ENCODE data around the gene CTNNA1.

Gene CTNNA1

DNA sequence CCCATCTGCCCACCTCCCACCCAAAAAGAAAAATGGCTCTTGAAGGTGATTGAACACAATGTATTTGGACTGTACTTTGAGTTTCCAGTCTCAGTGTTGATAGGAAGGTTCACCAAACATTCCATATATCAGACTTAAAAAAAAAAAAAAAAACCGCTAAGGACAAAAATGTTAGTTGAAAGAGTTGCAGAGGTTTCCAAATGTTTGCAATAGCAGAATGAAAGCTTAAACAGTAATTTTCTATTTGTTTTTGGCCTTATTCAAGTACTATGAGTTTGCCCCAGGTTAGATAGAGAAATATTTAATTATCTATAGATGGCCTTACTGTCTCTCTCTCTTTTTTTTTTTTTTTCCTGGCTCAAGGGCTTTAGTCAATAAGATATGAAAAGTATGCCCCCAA is 115.8 kb downstream of the CTNNA1 start:
- DNase-seq, result no peak

DNA sequence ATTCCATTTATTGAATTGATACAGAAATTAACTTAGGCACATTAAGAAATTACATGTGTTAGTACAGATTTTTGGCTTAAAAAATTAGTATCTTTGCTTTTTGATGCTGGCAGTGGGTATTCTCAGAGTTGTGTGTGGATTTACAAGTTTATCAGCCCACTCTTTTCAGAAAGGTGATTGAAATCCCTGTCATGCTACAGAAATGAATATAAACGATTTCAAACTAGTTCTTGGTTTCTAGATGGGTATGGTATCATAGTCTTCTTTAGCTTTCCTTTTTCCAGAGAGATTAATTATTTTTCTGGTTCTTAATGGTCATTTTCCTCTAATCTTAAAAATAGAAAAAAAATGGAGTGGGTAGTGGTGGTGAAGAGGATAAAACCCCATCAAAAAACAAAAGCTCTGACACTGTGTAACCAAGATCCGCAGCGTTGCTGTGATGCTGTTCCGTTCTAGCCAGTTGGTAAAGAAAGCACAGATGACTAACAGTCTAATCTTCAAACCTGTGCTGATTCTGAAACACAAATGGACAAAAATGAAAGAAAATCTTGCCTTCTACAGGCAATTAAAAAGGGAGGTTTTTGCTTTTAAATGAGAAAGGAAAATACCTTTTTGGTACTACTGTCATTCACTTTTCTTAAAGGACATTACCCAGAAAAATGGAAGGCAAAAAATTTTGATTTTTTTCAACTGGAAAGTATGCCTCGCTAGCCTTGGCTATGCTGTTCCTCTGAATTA is 116.7 kb downstream of the CTNNA1 start:
- no peak for DNase-seq

DNA sequence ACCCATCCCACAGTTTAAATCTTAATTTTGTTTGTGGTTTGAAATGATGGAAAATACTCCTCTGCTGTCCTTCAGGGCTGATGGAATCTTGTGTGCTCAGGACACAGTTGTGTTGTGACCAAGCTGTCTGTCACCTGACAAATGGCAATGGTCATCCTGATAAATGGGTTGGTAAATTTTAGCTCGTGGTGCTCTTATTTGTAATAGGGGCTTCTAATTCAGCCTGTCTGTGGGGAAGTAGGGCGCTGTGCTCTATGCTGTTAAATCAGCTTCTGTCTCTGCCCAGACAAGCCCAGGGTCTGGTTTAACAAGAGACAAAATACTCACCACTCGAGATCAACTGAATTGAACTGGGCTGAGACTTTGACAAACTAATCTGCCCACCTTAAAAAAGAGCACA is 117.4 kb downstream of the CTNNA1 start:
- DNase-seq, result no peak

DNA sequence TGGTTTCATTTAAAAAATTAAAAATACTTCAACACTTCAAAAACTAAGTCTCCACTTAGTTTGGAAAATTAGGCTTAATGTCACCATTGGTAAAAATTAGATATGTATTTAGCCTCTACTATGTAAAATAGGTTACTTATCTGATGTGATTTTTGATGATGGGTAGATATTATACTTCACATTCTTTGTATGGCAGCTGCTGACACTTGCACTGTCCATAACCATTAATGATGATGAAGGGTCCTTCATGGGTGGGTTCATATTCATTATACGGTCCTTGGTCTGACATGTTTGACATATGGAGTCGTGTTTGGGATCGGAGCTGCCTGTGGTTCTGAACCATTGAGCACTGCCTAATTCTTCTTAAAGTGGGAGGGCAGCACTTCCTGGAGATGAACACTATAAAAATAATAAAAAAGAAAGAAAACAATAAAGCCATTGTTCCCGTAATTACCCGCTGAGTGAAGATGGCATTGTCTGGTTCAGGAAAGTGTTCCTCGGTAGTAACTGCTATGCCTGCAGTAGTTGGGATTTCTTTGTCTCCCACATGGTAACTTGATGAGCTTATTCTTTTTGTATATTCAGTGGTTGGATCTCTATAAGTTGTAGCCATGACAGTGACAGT is 119.7 kb downstream of the CTNNA1 start:
- DNase-seq, result no peak

DNA sequence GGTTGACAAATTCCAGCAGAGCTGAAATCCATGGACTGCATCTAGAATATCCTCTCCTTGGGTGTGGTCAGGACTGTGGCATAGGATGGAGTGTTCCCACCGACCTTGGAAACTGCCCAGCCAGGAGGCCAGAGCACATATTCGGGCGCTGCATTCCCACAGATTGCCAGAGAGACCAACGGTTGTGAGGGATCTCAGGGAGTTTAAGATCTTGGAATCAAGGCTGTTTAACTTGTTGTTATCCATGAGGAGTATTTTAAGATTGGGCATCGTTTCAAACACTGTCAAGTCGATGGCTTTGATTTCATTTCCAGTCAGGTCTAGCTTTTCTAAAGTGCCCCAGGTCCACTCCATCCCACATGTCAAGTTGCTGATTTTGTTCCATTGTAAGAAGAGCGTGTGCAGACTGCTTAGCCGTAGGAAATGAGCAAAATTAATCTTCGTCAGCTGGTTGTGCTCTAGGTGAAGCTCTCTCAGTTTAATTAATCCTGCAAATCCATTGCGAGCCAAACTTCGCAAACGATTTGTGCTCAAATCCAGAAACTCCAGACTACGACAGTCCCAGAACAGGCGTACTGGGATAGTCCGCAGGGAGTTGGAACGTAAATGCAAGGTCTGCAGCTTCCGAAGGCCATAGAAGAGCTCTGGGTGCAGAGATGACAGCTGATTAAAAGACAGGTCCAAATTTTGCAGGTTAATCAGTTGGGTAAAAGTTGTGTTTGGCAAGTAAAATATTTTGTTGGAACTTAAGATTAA is 120.4 kb downstream of the CTNNA1 start:
- no peak for DNase-seq

DNA sequence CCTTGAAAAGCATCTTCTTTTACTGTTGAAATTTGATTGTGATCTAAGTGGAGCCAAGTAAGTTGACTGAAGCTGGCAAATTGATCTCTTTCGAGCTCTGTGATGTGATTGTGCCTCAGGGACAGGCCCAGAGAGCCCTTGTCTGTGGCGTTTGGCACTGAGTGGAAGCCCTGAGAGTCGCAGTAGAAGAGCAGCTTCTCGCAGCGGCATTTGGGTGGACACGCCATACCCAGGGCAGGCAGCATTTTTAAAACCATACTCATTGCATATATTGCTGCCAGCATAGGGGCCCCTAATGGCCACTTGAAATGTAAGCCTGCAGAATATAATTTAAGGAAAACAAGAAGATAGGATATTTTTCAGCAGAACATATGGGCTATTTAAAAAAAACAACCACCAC is 121.0 kb downstream of the CTNNA1 start:
- DNase-seq, result peak; percentile 23

DNA sequence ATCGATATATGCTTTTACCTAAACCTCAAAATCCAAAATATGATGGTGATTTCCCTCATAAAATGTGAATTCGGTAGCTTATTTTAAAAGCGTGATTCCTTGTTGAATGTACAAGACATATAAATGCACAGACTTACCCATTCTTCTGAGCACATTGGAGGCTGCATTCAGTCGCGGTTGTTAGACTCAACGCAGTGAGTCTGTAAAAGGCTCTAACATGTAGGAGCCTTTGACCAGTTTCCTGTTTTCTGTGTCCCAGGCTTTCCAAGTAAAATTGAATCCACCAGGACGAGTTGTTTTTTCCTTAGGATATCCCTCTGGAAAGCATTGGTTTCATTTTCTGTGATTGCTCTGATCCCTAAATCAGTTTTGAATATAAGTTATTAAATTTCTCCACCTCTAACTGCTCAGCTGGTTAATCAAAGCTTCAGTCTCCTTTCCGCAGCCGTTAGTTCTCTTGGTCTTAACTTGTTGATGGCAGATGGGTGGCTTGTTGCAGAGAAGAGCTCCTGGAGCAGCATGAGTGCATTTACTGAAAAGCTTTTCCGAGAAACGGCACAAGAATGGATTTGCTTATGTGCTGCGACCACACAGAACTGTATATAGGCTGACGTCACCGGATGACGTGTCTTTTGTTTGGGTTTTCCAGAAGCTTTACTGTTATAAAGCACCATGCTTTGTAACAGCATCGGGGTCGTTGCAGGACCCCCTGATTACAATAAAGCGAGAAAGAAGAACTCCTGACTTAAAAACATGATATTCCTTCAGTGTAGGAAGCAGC is 121.7 kb downstream of the CTNNA1 start, which contains the start of gene LRRTM2:
LRRTM2 (minus strand) TSS at position 565 of the 781 bp plus-strand sequence; CDS start at position 141, 424 bp downstream.
- peak; percentile 91 for DNase-seq

- no peak for DNase-seq
Observed at GRCh38 chr5:138875552-138875875, 122.3 kb downstream of the CTNNA1 start.

- no peak for DNase-seq
Observed at GRCh38 chr5:138875946-138876345, 122.7 kb downstream of the CTNNA1 start.

GRCh38 chr5:138876811-138877210 is 123.6 kb downstream of the CTNNA1 start:
- DNase-seq, result no peak

DNA sequence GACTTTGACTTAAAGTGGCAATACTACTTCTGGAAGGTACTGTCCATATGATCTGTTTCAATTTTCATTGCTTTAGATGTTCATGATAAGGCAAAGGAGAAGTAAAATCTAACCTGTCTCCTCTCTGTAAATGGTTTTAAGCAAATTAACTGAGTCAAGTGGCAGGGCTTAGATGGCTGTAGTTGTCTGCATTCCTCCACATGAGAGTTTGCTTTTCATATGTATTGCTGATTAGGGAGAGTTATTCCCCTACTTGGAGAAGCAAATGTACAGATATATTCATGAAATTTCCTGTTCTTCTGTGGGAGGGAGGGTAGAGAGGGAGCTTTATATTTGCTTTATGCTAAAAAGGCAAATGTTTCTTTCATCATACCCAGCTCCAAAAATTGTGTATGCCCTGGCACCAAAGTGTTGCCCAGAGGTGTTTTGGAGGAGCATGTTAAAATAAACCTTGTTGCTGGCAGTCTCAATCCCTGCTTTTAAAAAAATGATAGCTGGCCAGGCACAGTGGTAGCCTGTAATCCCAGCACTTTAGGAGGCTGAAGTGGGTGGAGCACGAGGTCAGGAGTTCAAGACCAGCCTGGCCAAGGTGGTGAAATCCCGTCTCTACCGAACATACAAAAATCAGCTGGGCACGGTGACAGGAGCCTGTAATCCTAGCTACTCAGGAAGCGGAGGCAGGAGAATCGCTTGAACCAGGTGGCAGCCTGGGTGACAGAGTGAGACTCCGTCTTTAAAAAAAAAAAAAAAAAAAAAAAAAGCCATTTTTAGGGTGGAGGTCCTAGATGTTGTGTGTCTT is 125.4 kb downstream of the CTNNA1 start:
- DNase-seq, result no peak

GRCh38 chr5:138883211-138883610 is 130.0 kb downstream of the CTNNA1 start:
- DNase-seq, result no peak

- no peak for DNase-seq
Observed at GRCh38 chr5:138884094-138884493, 130.9 kb downstream of the CTNNA1 start.

- no peak for DNase-seq
Observed at GRCh38 chr5:138884554-138884953, 131.3 kb downstream of the CTNNA1 start.

DNA sequence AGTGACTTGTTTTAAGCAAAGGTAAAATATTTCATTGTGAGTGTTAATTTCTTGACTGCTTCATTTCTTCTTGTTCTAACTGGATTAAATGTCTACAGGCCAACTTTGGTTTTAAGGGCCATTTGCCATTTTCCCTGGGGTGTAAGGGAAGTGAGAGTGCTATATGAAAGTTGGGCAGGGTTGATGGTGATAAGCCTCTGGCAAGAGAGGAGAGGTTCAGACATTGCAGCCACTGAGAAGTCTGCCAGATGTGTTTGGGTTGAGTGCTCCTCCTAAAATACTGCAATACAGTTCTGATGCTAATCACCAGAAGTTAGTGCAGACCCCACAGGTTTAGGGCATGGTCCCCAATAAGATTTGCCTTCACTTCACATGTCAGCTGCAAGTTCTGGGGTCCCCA is 136.8 kb downstream of the CTNNA1 start:
- DNase-seq, result no peak

- no peak for DNase-seq
Observed at GRCh38 chr5:138890644-138891043, 137.4 kb downstream of the CTNNA1 start.

- DNase-seq, result no peak
Observed at GRCh38 chr5:138895918-138896317, 142.7 kb downstream of the CTNNA1 start.

DNA sequence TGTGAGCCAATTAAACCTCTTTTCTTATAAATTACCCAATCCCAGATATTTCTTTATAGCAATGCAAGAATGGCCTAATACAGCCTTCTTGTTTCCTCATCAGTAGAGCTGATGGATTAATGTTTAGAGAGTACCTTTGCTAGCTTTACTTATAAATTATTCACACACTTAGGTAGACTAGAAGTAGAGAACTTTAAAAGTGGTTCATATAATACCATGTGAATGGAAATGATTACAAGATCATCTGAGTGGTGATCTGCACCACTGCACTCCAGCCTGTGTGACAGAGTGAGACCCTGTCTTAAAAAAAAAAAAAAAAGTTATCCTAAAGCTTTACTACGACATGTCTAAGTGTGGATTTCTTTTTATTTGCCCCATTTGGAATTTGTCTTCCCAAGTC is 145.1 kb downstream of the CTNNA1 start:
- no peak for DNase-seq

- no peak for DNase-seq
Observed at GRCh38 chr5:138898742-138899141, 145.5 kb downstream of the CTNNA1 start.

DNA sequence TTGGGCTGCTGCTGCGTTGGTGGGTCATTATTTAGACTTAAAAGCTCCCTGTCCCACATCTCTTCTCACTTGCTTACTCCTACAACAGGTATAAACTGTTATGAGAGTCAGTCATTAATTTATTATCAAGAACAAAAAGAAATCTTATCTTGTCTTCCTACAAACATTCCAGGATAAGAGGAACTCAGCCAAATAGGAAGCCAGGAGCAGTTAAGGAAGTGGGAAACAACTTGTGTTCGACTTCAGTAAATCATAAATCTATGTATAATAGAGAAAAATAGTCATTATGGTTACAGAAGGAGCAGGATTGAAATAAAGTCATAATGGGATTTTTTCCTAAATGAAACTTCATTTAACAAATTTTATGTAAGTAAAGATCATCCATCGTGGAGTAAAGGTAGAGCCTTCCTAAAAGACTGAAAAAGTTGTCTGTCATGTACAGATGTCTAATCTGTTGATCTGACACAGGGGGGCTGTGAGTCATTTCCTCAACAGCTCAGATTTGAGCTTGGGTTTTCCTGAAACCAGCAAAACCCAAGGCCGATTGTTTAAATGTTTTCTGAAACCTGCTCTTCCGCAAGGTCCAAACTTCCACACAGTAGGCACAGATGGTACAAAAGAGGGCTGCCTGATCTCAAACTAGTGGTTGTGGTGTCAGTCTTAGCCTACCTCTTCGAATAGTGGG is 147.2 kb downstream of the CTNNA1 start:
- DNase-seq, result peak; percentile 51

DNA sequence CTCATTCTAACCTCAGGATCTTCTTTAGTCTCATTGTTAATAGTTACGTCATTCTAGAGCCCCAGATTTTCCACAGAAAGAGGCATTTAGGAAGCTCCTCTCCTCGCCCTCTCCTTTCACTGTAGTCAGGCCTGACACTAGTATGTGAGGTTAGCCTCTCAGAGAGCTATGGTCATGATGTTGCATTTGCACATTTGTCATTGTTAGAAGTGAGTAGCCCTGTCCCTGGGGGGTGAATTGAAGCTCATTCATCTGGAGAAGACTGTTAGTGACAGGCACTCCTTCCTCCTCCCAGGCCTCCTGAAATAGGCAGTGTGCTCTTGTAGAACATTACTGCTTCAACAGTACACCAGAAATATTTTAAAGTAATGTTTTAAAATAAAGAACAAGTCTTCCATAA is 148.5 kb downstream of the CTNNA1 start:
- no peak for DNase-seq
